ENCODE results near the gene UNC5C. TPM values are rescaled to one million over a fixed set of nuclear protein-coding genes. Genes with fewer than 3 reads are reported as not detected.

Gene UNC5C
- total RNA-seq, 1 donor from 2014 or later, result not detected

DNA sequence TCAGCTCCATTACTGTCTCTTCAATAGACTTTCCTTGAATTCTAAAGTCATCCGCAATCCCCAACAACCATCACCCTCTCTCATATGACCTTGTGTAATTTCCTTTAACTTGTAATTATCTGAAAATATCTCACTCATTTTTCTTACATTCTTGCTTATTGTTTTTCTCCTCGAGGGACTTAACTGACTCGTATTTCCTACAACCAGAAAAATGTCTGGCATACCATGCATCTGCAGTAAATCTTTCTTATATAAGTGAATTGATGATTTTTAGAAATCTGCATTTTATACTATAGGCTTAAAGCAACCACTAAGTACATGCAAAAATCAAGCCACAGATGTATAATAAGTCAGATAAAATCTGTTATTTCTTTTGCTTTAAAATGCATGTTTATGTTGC is 276.7 kb downstream of the UNC5C start:
- Histone ChIP-seq H3K27me3 (ENCODE audit: control insufficient read depth, insufficient read depth, low read length) (no peaks in the 10 kb centered on the region), H3K4me3 (ENCODE audit: low read depth, low read length) (no peak overlapping the region), H3K36me3 (ENCODE audit: control insufficient read depth, insufficient read depth, low read length) (no peaks in the 10 kb centered on the region)
- FAIRE-seq (no peak), DNase-seq (ENCODE audit: low read depth) (no peak)
- TF ChIP-seq CTCF (IDR thresholded peaks at IDR 0.05; ENCODE audit: insufficient read depth, low read length, severe bottlenecking), result no peak

DNA sequence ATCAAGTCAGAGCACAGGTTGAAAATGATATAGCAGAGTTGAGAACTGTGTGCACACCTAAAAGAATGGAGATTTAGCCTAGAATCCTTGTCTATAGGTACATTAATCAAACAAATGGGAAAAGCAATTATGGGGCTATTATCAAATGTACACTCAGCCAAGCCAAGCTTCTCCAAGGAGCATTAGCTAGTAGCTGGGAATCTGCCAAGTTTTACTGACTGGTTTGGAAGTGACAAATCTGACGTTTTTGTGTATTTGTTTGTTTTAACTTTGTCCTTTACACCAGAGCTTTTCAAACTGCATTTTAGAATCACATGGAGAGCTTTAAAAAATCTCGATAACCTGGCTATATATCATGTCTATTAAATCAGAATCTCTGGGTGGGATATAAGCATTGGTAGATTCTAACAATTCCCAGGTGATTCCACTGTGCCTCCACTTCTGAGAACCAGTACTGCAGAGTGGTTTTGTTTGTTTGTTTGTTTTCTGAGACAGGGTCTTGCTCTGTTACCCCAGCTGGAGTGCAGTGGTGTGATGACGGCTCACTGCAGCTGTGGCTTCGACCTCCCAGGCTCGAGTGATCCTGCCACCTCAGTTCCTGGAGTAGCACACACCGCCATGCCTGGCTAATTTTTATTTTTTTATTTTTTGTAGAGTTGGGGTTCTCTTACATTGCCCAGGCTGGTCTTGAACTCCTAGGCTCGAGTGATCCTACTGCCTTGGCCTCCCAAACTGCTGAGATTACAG is 279.8 kb downstream of the UNC5C start:
- FAIRE-seq, result no peak
- Histone ChIP-seq H3K4me3 (ENCODE audit: low read depth, low read length) (no peak overlapping the region), H3K27me3 (ENCODE audit: control insufficient read depth, insufficient read depth, low read length) (no peaks in the 10 kb centered on the region), H3K36me3 (ENCODE audit: control insufficient read depth, insufficient read depth, low read length) (no peaks in the 10 kb centered on the region)
- TF ChIP-seq CTCF (IDR thresholded peaks at IDR 0.05; ENCODE audit: insufficient read depth, low read length, severe bottlenecking), result no peak
- peak; percentile 11 for DNase-seq (ENCODE audit: low read depth)

GRCh38 chr4:95267081-95267480 is 281.7 kb downstream of the UNC5C start:
- no peak for TF ChIP-seq CTCF (IDR thresholded peaks at IDR 0.05; ENCODE audit: insufficient read depth, low read length, severe bottlenecking)
- H3K27me3 ChIP-seq (ENCODE audit: control insufficient read depth, insufficient read depth, low read length), result no peaks in the 10 kb centered on the region
- peak; percentile 56 for DNase-seq (ENCODE audit: low read depth)
- H3K4me3 ChIP-seq (ENCODE audit: low read depth, low read length), result no peak overlapping the region
- H3K36me3 ChIP-seq (ENCODE audit: control insufficient read depth, insufficient read depth, low read length), result no peaks in the 10 kb centered on the region
- no peak for FAIRE-seq

DNA sequence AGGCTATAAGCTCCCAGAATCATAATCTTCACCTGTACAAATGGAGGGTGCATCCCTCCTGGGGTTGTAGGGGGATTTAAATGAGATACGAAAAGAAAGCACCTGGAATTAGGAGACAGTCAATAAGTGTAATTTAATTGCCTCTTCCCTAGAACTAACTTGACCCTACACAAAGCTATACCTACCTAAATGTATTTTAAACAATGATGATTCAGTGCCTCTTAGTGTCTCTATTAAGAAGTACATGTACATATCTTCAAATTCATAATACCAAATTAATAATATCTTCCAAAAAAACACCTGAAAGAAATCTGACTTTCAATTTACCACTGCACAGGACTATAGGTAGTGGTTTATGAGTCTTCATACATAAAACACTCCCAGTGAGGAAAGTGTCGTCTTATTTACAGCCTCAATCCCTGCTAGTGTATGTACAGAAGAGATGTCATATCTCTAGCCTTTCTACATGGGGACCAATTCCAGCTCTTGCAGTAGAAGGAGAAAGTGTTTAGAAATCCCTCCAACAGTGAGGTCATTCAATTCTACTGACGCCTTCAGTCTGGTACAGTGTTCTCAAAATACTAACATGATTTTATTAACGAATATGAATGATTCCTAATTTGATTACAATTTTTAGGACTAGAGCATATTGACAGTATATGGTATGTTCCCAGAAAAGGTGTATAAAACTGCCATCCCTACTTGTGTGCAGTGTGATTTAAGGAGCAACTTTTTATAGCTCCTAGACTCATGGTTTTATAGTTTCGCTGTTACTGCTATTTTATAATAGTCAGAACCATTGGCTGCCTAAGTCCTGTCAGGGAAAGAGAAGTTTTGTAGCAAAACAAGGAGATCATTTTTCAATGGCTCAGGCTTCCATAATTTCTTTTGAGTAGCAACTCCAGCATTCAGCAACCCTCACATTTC is 282.7 kb downstream of the UNC5C start:
- no peaks in the 10 kb centered on the region for H3K27me3 ChIP-seq (ENCODE audit: control insufficient read depth, insufficient read depth, low read length)
- no peak for TF ChIP-seq CTCF (IDR thresholded peaks at IDR 0.05; ENCODE audit: insufficient read depth, low read length, severe bottlenecking)

DNA sequence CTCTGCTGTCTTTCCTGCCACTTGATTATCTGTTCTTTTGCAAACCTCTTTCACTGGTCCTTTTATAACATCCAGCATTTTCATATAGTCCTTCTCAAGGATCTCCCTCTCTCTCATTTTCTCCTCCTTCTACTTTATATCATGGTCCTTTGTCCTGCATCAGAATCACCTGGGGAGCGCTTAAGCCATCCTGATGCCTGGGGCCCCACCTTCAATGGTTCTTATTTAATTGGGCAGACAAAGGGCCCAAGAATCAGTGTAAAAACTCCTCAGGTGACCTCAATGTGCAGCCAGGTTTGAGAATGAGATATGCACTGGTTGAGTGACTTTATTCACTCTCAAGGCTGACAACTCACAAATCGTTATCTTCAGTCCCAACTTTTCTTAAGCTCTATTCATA is 283.9 kb downstream of the UNC5C start:
- Histone ChIP-seq H3K36me3 (ENCODE audit: control insufficient read depth, insufficient read depth, low read length) (no peaks in the 10 kb centered on the region), H3K4me3 (ENCODE audit: low read depth, low read length) (no peak overlapping the region), H3K27me3 (ENCODE audit: control insufficient read depth, insufficient read depth, low read length) (no peaks in the 10 kb centered on the region)
- FAIRE-seq (no peak), DNase-seq (ENCODE audit: low read depth) (no peak)
- no peak for TF ChIP-seq CTCF (IDR thresholded peaks at IDR 0.05; ENCODE audit: insufficient read depth, low read length, severe bottlenecking)

More for the DNA sequence above, 282.7 kb downstream of the UNC5C start:
- Histone ChIP-seq H3K36me3 (ENCODE audit: control insufficient read depth, insufficient read depth, low read length) (no peaks in the 10 kb centered on the region), H3K4me3 (ENCODE audit: low read depth, low read length) (no peak overlapping the region)
- DNase-seq (ENCODE audit: low read depth), result no peak
- no peak for FAIRE-seq

Data from bronchial epithelial cell (primary cell).